AG04449 (cell line): ENCODE results near the gene MAPRE3.
"Not testable (repeated sequence)": the region's sequence is repeated elsewhere in the genome, so short reads cannot be mapped to it uniquely, and the experiment has no call there.

Experiments used
- CTCF ChIA-PET: fragments of 350-600 bp; formaldehyde crosslinking; extraction: SDS; loops from one replicate; lab custom pipeline; 2021; ENCODE audit warnings: antibody characterized with exemption; lab: Yijun Ruan, JAX
- POLR2A ChIA-PET: fragments of 400-600, 350-600 bp; formaldehyde crosslinking; extraction: SDS; loops from one replicate; lab custom pipeline; 2020; ENCODE audit warnings: antibody characterized with exemption, inconsistent platforms; lab: Yijun Ruan, JAX
- DNase-seq: peaks from one replicate; pipeline ENCODE4 v3.0.0-alpha.2; 2010; ENCODE audit warnings: low read depth, low spot score
- H3K4me3 ChIP-seq: 2 replicates; pipeline ENCODE4 v1.5.1; 2011; ENCODE audit warnings: low read depth, mild to moderate bottlenecking, control low read depth, low read length
- TF ChIP-seq, protein P1 (sequence below): IDR thresholded peaks from one replicate; pipeline ENCODE4 v1.5.1; 2011; ENCODE audit warnings: mild to moderate bottlenecking, moderate library complexity, low read length, control low read depth, inconsistent platforms; ENCODE audit not compliant: insufficient read depth; ENCODE audit errors: missing control alignments

Gene MAPRE3

DNA sequence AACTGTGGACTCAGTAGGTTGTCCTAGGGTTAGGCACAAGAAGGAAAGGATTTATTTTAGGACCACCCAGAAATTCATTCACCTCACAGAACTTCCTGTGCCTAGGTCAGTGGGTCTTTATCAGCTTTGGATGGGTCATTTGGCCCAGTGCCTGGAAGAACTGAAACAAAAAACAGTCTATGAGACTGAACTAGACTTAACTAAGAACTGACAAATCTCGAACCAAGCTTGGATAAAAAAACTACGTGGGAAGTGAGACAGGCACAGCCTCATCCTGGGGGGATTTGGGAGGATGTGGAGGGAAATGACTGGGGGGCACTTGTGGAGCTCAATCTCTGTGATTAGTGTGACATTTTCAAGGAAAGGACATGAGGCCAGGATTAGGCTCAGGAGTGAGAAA lies 103.3 kb downstream of the MAPRE3 start:
- TF ChIP-seq, protein P1, sequence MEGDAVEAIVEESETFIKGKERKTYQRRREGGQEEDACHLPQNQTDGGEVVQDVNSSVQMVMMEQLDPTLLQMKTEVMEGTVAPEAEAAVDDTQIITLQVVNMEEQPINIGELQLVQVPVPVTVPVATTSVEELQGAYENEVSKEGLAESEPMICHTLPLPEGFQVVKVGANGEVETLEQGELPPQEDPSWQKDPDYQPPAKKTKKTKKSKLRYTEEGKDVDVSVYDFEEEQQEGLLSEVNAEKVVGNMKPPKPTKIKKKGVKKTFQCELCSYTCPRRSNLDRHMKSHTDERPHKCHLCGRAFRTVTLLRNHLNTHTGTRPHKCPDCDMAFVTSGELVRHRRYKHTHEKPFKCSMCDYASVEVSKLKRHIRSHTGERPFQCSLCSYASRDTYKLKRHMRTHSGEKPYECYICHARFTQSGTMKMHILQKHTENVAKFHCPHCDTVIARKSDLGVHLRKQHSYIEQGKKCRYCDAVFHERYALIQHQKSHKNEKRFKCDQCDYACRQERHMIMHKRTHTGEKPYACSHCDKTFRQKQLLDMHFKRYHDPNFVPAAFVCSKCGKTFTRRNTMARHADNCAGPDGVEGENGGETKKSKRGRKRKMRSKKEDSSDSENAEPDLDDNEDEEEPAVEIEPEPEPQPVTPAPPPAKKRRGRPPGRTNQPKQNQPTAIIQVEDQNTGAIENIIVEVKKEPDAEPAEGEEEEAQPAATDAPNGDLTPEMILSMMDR = no peak
- no peak overlapping the region for H3K4me3 ChIP-seq
- ChIA-PET CTCF (interaction anchor here (0.9 to 4.2 kb wide), 2 partner anchors 12 to 27 kb away, joined by 3 to 40 read pairs; partner anchors contain the start of gene KHK), POLR2A (interaction anchor here (0.7 kb wide), 1 partner anchor 21 kb away, joined by 3 read pairs; no protein-coding TSS in a partner anchor)
- DNase-seq = no peak

DNA sequence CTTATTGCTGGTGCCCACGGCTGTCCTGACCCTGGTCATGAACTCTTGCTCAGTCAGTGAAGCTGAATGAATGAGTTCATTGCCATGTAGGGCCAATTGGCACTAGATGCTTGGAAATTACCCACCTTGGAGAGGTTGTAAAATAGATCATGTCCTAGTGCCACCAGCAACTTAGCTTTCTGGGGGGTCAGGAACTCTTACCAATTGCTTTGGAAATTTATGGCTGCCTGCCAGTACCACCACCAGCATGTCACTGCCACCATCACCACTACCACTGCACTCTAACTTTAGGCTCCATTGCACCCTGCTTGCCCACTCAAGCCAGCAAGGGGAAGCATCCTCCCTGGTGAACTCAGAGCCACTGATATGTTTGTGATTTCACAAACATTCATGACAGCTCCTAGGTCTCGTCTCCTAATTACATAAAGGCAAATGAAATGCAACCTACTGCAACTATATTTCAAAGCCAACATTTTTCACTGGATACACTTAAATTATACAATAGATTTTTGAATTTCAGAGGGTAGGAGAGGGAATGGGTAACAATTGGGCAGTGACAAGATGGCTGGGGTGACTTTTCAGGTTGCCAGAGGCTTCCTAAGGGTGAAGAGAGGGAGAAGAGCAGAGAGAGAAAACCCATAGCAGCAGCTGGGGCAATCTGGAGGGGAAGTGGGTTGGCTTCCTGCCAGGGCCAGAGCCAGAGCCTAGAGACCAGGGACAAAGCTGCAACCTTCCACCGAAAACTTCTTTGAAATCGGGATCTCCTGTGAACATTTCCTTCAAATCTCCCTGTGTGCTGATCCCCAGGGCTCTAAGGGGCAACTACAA lies 104.5 kb downstream of the MAPRE3 start:
- H3K4me3 ChIP-seq = no peak overlapping the region
- POLR2A ChIA-PET = no interaction called here
- DNase-seq = no peak
- TF ChIP-seq, protein P1 = no peak
- CTCF ChIA-PET = interaction anchor here (0.9 to 4.2 kb wide), 2 partner anchors 11 to 28 kb away, joined by 3 to 40 read pairs; partner anchors contain the start of gene KHK

DNA sequence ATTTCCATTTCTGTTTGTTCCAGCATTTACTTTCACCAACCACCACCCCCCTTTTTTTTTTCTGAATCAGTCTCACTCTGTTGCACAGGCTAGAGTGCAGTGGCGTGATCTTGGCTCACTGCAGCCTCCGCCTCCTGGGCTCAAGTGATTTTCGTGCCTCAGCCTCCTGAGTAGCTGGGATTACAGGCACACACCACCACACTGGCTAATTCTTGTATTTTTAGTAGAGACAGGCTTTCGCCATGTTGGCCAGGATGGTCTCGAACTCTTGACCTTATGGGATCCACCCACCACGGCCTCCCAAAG lies 105.1 kb downstream of the MAPRE3 start:
- DNase-seq, POLR2A ChIA-PET, H3K4me3 ChIP-seq: not testable (repeated sequence)
- CTCF ChIA-PET = interaction anchor here (4.2 kb wide), 1 partner anchor 10 kb away, joined by 40 read pairs; the partner anchor contains the start of gene KHK

DNA sequence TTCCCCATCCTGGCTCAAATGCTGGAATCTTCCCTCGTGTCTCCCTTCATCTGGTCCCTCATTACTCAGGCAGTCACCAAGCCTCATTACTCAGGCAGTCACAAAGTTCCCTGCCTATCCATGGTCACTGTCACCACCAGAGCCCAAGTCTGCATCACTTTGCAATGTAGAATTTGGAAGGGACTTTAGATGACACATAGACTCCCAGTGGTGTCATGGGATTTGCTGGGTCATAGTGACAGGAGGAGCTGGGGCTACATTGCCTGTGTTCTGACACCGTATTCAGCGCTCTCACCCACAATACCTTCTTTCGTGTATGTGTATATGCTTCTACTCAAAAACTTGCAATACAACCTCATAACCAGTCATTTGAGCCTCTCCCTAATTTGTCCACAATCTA lies 105.9 kb downstream of the MAPRE3 start:
- no peak overlapping the region for H3K4me3 ChIP-seq
- DNase-seq = no peak
- CTCF ChIA-PET = interaction anchor here (1.0 kb wide), 2 partner anchors 9 to 189 kb away, joined by 3 read pairs; no protein-coding TSS in a partner anchor
- POLR2A ChIA-PET = interaction anchor here (0.6 to 1.0 kb wide), 2 partner anchors 9 to 15 kb away, joined by 3 read pairs; no protein-coding TSS in a partner anchor
- TF ChIP-seq, protein P1 = no peak
